T-helper 9 cell (primary cell): ENCODE data around the gene AZU1.
"Not testable (repeated sequence)": the region's sequence is repeated elsewhere in the genome, so short reads cannot be mapped to it uniquely, and the experiment has no call there.

Source experiments
- DNase-seq: peaks from one replicate; pipeline ENCODE4 v3.0.0-alpha.2; 2020

Gene AZU1

DNA sequence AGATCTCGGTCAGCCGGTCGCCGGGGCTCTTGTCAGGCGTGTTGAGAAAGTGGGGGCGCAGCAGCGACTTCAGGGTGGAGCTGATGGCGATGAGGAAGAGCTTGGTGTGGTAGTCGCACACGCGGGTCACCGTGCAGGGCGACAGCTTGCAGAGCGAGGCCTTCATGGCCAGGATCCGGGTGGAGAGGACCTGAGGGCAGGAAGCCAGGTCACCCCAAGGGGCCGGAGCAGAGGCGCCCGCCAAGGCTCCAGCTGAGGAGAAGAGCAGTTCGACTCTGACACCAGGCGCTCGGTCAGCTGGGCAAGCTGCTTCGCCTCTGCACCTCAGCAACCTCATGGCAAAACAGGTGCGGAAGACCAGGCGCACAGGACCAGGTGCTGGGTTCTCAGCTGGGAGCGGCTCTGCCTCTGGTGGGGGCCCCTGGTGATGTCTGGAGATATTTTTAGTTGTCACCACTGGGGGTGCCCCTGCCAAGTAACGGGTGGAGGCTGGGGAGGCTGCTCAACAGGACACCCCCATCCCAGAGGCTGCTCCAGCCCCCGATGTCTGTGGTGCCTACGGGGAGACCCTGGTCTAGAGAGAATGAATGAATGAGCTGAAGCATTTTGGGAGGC lies 47.7 kb downstream of the AZU1 start:
- DNase-seq, result no peak

- DNase-seq, result no peak
These were observed 48.5 kb downstream of the AZU1 start for GRCh38 chr19:876089-876488.

DNA sequence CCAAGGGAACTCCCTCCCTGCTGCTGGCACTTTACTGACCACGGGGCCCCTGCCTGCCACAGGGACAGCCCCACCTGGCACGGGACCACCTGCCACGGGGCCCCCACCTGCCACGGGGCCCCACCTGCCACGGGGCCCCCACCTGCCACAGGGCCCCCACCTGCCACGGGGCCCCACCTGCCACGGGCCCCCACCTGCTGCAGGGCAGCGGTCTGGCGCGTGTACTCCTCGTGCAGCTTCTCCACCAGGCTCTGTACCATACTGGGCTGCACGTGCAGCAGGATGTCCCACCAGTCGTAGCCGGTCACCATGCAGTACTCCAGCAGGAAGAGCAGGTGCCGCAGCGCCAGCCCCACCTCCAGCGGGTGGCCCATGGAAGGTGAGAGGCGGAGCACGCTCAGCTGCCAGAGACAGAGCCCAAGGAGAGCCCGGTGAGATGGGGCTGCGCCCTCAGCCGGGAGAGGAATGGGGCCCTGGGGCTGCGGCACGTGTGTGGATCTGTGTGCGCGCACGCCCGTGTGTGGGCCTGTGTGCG lies 49.2 kb downstream of the AZU1 start:
- no peak for DNase-seq

DNA sequence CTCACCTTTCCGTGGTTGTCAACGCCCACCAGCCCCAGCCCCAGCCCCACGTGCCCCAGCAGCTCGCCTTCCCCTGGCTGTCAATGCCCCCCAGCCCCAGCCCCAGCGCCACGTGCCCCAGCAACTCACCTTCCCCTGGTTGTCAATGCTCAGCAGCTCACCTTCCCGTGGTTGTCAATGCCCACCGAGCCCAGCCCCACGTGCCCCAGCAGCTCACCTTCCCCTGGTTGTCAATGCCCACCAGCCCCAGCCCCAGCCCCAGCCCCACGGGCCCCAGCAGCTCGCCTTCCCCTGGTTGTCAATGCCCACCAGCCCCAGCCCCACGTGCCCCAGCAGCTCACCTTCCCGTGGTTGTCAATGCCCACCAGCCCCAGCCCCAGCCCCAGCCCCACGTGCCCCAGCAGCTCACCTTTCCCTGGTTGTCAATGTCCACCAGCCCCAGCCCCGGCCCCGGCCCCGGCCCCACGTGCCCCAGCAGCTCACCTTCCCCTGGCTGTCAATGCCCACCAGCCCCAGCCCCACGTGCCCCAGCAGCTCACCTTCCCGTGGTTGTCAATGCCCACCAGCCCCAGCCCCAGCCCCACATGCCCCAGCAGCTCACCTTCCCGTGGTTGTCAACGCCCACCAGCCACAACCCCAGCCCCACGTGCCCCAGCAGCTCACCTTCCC lies 50.5 kb downstream of the AZU1 start:
- not testable (repeated sequence) for DNase-seq

DNA sequence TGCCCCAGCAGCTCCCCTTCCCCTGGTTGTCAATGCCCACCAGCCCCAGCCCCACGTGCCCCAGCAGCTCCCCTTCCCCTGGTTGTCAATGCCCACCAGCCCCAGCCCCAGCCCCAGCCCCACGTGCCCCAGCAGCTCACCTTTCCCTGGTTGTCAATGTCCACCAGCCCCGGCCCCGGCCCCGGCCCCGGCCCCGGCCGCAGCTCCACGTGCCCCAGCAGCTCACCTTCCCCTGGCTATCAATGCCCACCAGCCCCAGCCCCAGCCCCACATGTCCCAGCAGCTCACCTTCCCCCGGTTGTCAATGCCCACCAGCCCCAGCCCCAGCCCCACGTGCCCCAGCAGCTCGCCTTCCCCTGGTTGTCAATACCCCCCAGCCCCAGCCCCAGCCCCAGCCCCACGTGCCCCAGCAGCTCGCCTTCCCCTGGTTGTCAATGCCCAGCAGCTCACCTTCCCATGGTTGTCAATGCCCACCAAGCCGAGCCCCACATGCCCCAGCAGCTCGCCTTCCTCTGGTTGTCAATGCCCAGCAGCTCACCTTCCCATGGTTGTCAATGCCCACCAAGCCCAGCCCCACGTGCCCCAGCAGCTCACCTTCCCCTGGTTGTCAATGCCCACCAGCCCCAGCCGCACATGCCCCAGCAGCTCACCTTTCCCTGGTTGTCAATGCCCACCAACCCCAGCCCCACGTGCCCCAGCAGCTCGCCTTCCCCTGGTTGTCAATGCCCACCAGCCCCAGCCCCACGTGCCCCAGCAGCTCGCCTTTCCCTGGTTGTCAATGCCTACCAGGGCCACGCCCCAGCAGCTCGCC lies 51.3 kb downstream of the AZU1 start:
- not testable (repeated sequence) for DNase-seq

DNA sequence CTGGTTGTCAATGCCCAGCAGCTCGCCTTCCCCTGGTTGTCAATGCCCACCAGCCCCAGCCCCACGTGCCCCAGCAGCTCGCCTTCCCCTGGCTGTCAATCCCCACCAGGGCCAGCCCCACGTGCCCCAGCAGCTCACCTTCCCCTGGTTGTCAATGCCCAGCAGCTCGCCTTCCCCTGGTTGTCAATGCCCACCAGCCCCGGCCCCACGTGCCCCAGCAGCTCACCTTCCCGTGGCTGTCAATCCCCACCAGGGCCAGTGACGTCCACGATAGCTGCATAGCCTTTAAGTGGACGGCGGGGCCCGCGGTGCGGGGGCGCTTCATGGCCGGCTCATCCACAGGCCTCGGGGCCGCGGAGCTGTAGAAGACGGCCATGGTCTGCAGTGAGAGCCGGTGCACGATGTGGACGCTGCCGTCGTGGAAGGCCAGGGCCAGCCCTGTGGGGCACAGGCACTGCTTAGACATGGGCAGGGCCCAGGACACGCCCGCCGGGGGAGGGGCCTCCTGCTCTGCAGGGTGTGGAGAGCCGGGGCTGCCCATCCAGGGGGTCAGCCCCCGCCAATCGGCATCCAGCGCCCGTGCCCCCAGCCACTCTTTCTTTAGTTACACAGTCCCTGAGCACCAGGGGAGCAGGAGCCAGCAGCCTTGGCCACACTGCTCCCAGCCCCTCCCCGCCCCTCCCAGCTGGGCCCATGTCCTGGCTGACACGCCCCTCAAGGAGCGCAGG lies 52.2 kb downstream of the AZU1 start:
- no peak for DNase-seq
